ENCODE measurements around the gene ULK1.

GRCh38 chr12:131857908-131858850 lies 36.2 kb upstream of the ULK1 start:
- TF ChIP-seq CTCF (IDR thresholded peaks at IDR 0.05 in 4 of 5, conservative IDR thresholded peaks at IDR 0.05 in 1 of 5) (no peak), POLR2A (IDR thresholded peaks at IDR 0.05) (no peak)
